HPDE6-E6E7 (cell line): Measurements from ENCODE around the gene UCHL5.
A peak's percentile ranks its signal among the peaks of the same experiment; 100 is the strongest.

Experiments used
- DNase-seq: peaks from one replicate; pipeline ENCODE4 v3.0.0; 2011; ENCODE audit warnings: missing footprints; ENCODE audit errors: extremely low spot score

The UCHL5 gene, protein sequence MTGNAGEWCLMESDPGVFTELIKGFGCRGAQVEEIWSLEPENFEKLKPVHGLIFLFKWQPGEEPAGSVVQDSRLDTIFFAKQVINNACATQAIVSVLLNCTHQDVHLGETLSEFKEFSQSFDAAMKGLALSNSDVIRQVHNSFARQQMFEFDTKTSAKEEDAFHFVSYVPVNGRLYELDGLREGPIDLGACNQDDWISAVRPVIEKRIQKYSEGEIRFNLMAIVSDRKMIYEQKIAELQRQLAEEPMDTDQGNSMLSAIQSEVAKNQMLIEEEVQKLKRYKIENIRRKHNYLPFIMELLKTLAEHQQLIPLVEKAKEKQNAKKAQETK

GRCh38 chr1:193059282-193060114 lies at the start of gene UCHL5, which contains the start of gene RO60:
Gene UCHL5, minus strand, starts transcription at chr1:193059360. Its CDS starts 100 bp downstream, at chr1:193059260.
Gene RO60, plus strand, starts transcription at chr1:193059612. Its CDS starts 9,443 bp downstream, at chr1:193069055.
- DNase-seq, result peak; percentile 92

DNA sequence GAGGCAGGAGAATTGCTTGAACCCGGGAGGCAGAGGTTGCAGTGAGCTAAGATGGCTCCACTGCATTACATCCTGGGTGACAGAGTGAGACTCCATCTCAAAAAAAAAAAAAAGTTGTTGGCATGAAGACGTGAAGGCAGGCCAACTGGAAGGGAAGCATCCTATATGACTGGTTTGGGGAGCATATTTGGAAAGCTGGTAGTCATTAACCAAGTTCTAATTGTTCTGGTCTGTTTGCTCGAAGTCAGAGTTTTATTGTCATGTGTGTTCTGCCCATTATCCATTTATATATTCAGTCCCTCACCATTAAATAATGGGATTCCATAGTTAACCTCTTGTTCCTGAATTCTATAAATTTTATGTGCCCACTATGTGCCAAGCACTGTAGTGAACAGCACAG lies 49.3 kb upstream of the UCHL5 start:
- no peak for DNase-seq

DNA sequence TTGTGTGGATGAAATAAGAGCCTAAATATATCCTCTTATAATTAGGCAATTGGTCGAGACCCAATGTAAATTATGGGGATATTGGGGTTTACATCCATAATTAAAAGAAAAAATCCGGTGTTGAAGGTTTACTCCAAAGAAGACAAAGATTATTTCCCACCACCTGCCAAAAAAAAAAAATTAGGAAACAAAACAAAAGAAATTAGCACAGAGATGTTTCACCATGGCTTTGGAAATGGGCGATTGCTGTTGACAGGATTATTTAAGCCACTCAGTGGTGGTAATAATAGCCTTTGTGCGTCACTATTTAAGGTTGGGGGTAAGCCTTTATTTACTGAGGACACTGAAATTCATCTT lies 46.6 kb upstream of the UCHL5 start:
- DNase-seq, result no peak

- peak; percentile 87 for DNase-seq
Observed at GRCh38 chr1:193104907-193105820, 46.0 kb upstream of the UCHL5 start, which contains the start of gene GLRX2. Gene GLRX2, minus strand, starts transcription at chr1:193105414. Its CDS starts 32 bp downstream, at chr1:193105382.

DNA sequence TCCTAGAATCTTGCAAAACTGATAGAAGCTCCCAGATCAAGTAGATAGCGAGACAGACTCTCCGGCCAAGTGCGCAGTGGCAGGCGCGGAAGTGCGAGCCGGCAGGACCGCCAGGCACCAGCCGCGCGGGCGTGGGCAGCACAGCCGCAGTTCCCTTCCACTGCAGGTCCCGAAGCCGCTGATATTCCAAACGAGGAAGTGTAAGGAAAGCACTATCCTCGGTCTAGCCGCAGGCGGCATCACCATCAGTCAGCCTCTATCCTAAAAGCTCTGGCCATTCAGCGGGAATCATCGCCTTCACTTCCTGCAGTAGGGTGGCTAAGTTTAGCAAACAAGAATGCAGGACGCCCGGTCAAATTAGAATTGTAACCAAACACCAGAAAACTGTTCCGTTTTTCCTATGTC lies 45.3 kb upstream of the UCHL5 start:
- DNase-seq, result peak; percentile 29

DNA sequence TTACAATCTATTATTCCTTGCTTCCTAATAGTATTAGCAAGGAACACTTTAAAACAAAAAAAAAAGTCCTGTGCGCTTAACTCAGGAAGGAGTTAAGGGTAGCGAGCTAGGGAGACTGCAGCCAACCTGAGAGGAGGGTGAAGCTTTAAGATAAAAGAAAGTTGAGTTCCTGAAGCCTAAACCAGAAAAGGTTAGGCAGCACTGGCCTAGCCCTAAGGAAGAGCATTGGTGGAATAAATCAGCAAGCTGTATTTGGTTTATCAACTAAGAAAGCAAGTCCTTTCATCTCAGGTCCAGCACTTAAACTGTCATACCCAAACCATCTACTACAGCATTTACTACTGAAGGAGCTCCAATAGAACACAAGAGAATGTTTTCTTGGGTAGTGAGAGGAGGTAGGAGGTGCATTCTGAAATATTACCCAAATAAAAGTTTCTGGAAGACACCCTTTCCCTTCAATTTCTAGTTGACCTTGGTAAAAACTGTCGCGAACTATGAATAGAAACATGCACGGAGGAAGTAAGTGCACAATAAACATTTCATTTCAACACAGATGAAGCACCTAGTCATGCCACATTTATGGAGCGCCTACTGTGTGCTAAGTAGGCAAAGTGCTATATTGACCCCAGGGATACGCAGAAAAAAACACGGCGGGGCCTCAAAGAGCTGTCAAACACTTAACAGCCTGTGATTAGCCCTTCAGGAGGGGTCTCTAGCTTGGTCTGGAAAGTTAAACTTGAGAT lies 44.8 kb upstream of the UCHL5 start:
- no peak for DNase-seq

GRCh38 chr1:193102662-193103061 lies 43.5 kb upstream of the UCHL5 start:
- DNase-seq, result no peak

DNA sequence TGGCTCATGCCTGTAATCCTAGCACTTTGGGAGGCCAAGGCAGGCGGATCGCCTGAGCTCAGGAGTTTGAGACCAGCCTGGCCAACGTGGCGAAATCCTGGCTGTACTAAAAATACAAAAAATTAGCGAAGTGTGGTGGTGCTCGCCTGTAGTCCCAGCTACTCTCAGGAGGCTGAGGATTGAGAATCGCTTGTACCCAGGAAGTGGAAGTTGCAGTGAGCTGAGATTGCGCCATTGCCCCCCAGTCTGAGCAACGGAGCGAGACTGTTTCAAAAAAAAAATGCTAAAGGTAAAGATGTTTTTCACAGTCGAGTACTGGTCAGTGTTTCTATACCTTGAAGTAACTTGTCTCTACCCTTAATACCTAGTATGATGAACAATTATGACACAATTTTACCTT lies 35.0 kb upstream of the UCHL5 start:
- DNase-seq, result no peak

- no peak for DNase-seq
Observed at GRCh38 chr1:193090865-193091264, 31.7 kb upstream of the UCHL5 start.

DNA sequence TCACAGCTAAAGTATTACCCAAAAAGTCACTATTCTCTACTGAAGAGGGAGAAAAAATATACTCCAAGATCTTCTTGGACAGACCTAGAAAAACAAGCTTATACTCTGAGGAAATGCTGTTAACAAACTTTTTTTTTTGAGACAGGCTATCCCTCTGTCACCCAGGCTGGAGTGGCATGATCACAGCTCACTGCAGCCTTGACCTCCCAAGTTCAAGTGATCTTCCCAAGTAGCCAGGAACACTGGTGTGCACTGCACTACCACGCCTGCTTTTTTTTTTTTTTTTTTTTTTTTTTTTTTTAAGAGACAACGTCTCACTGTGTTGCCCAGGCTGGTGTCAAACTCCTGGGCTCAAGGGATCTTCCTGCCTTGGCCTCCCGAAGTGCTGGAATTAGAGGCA lies 28.7 kb upstream of the UCHL5 start:
- DNase-seq, result no peak

- DNase-seq, result no peak
Observed at GRCh38 chr1:193086342-193086741, 27.2 kb upstream of the UCHL5 start.

DNA sequence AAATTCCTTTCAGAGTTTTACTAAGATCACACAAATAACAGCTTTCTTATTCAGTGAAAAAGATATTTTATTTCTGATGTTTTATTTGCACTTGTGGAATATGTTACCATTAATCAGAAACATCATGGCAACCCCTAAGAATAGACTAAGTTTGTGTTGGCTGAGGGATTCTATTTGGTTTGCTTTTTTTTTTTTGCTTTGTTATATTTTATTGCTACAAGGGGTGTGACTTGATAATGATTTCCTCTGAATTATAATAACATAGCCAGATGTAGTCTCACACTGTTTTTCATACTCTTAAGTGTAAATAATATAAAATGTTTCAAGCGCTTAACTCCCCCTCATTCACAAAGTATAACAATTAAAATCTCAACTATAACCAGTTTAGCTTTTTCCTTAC lies 26.1 kb upstream of the UCHL5 start:
- no peak for DNase-seq

DNA sequence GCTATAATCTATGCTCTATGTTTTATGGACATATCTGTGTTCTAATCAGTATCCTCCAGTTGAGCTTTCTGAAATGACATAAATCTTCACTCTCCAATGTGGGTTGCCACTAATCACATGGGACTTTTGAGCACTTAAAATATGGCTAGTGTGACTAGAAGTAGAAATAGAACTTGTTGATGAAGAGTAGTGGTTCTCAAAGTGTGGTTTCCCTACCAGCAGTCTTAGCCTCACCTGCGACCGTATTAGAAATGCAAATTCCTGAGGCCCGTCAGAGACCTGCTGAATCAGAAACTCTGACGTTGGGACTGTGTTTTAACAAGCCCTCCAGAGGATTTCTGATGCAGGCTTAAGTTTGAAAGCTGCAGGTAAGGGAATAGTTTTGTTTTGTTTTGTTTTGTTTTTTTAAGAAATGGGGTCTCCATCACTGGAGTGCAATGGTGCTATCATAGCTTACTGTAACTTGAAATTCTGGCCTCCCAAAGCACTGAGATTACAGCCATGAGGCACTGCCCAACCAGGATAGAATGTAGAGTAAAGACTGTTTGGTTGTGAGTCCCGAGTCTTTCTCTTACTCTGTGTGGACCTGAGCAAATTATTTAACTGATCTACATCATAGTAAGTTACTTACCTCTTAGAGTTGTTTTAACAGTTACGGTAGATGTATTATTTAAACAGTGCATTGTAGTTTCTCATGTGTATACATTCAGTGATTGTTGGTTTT lies 24.4 kb upstream of the UCHL5 start:
- no peak for DNase-seq

DNA sequence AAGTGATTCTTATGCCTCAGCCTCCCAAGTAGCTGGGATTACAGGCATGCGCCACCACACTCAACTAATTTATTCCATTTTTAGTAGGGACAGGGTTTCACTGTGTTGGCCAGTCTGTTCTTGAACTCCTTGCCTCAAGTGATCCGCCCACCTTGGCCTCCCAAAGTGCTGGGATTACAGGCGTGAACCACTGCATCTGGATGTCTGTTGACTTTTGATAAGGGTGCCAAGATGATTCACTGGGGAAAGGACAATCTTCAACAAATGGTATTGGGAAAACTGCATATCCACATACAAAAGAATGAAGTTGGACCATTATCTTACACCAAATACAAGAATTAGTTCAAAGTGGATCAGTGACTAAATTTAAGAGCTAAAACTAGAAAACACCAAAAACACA lies 20.0 kb upstream of the UCHL5 start:
- no peak for DNase-seq

GRCh38 chr1:193077991-193078390 lies 18.8 kb upstream of the UCHL5 start:
- DNase-seq, result no peak

DNA sequence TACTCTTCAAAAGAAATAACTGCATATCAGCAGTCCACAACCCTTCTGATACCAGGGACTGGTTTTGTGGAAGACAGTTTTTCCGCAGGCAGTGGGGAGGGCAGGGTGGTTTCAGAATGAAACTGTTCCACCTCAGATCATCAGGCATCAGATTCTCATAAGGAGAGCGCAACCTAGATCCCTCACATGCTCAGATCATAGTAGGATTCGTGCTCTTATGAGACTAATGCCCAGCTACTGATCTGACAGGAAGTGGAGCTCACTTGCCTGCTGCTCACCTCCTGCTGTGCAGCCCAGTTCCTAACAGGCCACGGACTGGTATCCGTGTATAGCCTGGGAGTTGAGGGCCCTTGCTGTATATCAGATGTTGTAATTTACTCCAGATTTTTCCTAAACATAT lies 11.8 kb upstream of the UCHL5 start:
- DNase-seq, result no peak

- DNase-seq, result no peak
Observed at GRCh38 chr1:193070386-193070753, 11.2 kb upstream of the UCHL5 start.

DNA sequence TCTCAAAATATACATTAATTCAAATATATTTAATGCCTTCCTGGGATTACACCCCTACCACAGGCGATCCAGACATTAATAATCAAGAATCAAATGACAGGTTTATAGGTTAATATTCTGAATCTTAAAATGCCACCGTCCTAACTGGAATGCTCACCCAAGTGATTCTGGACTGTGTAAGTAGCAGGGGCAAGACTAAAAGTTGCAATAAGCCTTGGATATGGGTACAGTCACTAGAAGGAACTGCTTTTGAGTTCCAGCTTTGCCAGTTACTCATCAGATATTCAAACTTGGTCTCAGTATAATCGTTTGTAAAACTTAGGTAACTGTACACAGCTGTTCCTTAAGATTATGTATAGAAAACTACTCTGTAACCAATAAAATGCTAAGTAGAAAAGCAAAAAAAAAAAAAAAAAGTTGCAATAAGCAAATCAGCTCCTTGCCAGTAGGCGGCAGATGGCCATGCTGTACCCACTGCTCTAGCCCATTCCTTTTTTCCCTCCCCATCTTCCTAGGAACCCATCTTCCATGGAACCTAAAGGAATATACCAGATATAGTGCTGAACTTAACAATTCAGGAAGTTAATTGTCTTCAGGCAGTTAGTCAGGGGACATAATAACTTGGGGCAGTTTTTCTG lies 10.7 kb upstream of the UCHL5 start:
- no peak for DNase-seq

GRCh38 chr1:193068013-193068412 lies 8.9 kb upstream of the UCHL5 start:
- no peak for DNase-seq

DNA sequence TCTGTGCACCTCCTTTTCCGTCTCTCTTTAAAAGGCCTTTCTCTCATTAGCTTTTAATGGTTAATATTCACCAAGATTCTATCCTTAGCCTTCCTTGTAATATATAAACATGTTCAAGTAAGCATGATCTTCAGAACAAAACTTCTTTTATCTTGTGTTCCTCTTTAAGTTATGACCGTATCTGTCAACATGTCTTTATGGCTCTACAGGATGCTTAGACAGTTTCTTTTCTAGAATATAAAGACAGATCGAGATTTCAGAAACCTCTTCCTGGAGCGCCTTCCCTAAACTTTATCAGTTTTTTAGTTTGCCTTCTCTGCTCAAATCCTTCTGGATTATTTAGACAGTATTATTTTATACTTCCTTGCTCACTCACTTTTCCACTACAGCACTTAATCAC lies 7.4 kb upstream of the UCHL5 start:
- DNase-seq, result no peak
